NCI-H187 (cell line): ENCODE measurements around the gene CHCHD1.
"Not testable (repeated sequence)": the region's sequence is repeated elsewhere in the genome, so short reads cannot be mapped to it uniquely, and the experiment has no call there.

Experiments
- DNase-seq, 2 experiments: peaks; one replicate each; lab custom pipeline; 2025; lab: John Stamatoyannopoulos, UW

The CHCHD1 gene

GRCh38 chr10:73781879-73782748, at the start of gene CHCHD1:
TSS of gene CHCHD1 (plus strand) at chr10:73782048. CDS start at chr10:73782076, 28 bp downstream.
- peak; percentile 29 to 61 for DNase-seq

GRCh38 chr10:73732426-73732825, 49.4 kb upstream of the CHCHD1 start:
- DNase-seq = no peak

GRCh38 chr10:73732931-73733623, 48.8 kb upstream of the CHCHD1 start:
- no peak for DNase-seq

GRCh38 chr10:73734028-73734720, 47.7 kb upstream of the CHCHD1 start:
- DNase-seq = no peak

GRCh38 chr10:73734796-73735305, 47.0 kb upstream of the CHCHD1 start:
- no peak for DNase-seq

- not testable (repeated sequence) for DNase-seq
Observed at GRCh38 chr10:73740501-73741254, 41.2 kb upstream of the CHCHD1 start.

GRCh38 chr10:73742454-73742734, 39.5 kb upstream of the CHCHD1 start:
- DNase-seq = no peak

GRCh38 chr10:73743327-73743904, 38.4 kb upstream of the CHCHD1 start:
- no peak for DNase-seq

GRCh38 chr10:73743905-73744663, 37.8 kb upstream of the CHCHD1 start, which contains the start of gene SEC24C:
TSS of gene SEC24C (plus strand) at chr10:73744372. CDS start at chr10:73746833, 2,461 bp downstream.
- DNase-seq = peak; percentile 71 to 87

GRCh38 chr10:73744664-73744975, 37.2 kb upstream of the CHCHD1 start:
- no peak for DNase-seq

- DNase-seq = no peak
Observed at GRCh38 chr10:73746721-73747120, 35.1 kb upstream of the CHCHD1 start.

GRCh38 chr10:73750819-73751218, 31.0 kb upstream of the CHCHD1 start:
- no peak for DNase-seq

GRCh38 chr10:73756183-73756582, 25.7 kb upstream of the CHCHD1 start:
- no peak for DNase-seq

- peak in 1 of 2 experiments; percentile 15 for DNase-seq
Observed at GRCh38 chr10:73758704-73759511, 22.9 kb upstream of the CHCHD1 start.

- DNase-seq = peak in 1 of 2 experiments; percentile 53
Observed at GRCh38 chr10:73759512-73760115, 22.2 kb upstream of the CHCHD1 start.

- no peak for DNase-seq
Observed at GRCh38 chr10:73761781-73762180, 20.1 kb upstream of the CHCHD1 start.

- DNase-seq = no peak
Observed at GRCh38 chr10:73762915-73763314, 18.9 kb upstream of the CHCHD1 start.

- no peak for DNase-seq
Observed at GRCh38 chr10:73763343-73763742, 18.5 kb upstream of the CHCHD1 start.

- DNase-seq = no peak
Observed at GRCh38 chr10:73765066-73765465, 16.8 kb upstream of the CHCHD1 start.
